ENCODE measurements around the gene RFX2. TPM values are rescaled to one million over a fixed set of nuclear protein-coding genes. Genes with fewer than 3 reads are reported as not detected.

The RFX2 gene
- total and polyA plus RNA-seq, 9 of the 15 experiments (the other 6 are each of a cell fraction or from before 2014, with no cell fraction given) = 3.6 to 18.7 (median 8.7) TPM

DNA sequence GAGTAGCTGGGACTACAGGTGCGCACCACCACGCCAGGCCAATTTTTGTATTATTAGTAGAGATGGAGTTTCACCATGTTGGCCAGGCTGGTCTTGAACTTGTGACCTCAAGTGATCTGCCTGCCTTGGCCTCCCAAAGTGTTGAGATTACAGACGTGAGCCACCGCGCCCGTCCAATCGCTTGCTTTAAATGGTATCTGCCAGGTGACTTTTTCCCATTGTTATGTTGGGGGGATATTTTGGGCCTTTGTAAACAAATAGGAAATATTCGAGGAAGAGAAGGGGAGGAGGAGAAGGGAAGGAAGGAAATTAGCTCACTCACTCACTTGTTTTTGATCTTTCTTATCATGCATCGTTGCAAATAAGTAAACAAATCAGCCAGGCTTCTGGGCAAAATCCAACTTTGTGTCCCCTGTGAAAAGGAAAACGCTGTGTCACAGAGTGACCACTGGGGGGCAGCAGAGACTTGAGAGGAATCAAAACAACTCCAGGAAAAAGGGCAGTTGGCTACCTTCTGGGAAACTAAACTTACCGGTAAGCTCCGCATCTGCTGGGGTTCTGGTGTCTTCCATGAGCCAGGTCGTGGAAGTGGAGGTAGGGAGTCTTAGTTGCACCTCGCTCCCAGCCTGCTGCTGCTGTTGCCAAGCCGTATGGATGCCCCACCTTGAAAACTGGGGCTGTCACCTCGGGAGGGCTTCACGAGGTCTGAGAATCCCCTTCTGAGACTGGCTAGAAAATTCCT is 123.1 kb downstream of the RFX2 start:
- Histone ChIP-seq H2AFZ (ENCODE audit: low read depth, low read length) (peak overlapping the region; percentile 95), H3K4me3 (peak overlapping the region; percentile 22), H3K9me3 (replicated peaks; ENCODE audit: control insufficient read depth, insufficient read depth, low read depth, low read length) (no peaks in the 10 kb centered on the region), H3K27ac (ENCODE audit: extremely low read depth, low read depth, low read length) (peak overlapping the region; percentile 48), H3K36me3 (ENCODE audit: control insufficient read depth, insufficient read depth, low read length) (no peaks in the 10 kb centered on the region), H3K4me1 (replicated peaks in 1 of 2; ENCODE audit: control insufficient read depth in 2 of 2, insufficient read depth in 2 of 2, low read length in 2 of 2) (peaks cover 44 to 46% of the 10 kb centered on the region in 2 experiments), H3K9me1 (ENCODE audit: control insufficient read depth, insufficient read depth, low read length) (no peaks in the 10 kb centered on the region), H3K9ac (ENCODE audit: insufficient read depth in 1 of 2, low read depth in 2 of 2, low read length in 2 of 2) (peak overlapping the region; percentile 47 to 90), H3K27me3 (ENCODE audit: control insufficient read depth in 2 of 2, insufficient read depth in 2 of 2, low read length in 2 of 2) (no peaks in the 10 kb centered on the region), H3K79me2 (ENCODE audit: control insufficient read depth, insufficient read depth, low read length) (no peaks in the 10 kb centered on the region), H3K4me2 (ENCODE audit: insufficient read depth, low read length) (peak overlapping the region; percentile 82), H4K20me1 (replicated peaks; ENCODE audit: control insufficient read depth, insufficient read depth, low read length) (no peaks in the 10 kb centered on the region)
- FAIRE-seq = peak; percentile 92
- intact Hi-C loops (cut with micrococcal nuclease) = loop anchor here (1.0 to 10.0 kb wide), 4 partner anchors 35 to 182 kb away; partner anchors contain the start of gene NRTN
- peak; percentile 22 for ATAC-seq
- peak; percentile 63 to 87 (median 74) for DNase-seq (ENCODE audit: extremely low read depth in 1 of 4, low spot score in 3 of 4)
- in situ Hi-C loops (cut with MboI) = no loop called here
- 16% methylated on average over 17 of the region's 17 CpGs for WGBS (ENCODE audit: insufficient coverage, low coverage, missing lambda C conversion rate)
- ChIA-PET CTCF (ENCODE audit: low intra/inter-chr PET ratio) (interaction anchor here (0.5 to 1.8 kb wide), 6 partner anchors 32 to 313 kb away, joined by 3 to 12 read pairs (median 5); no protein-coding TSS in a partner anchor), POLR2A (interaction anchor here (0.6 to 4.2 kb wide), 6 partner anchors 8 to 196 kb away, joined by 3 to 36 read pairs (median 4); partner anchors contain the start of genes DUS3L and RANBP3)
- no TSS peak for BruUV-seq (replicated peaks)
- TF ChIP-seq ZNF384 (IDR thresholded peaks at IDR 0.05; ENCODE audit: low read depth, low read length) (0 out of 2 replicates have a peak, but pooled peaks have one; percentile 36), MAFF (IDR thresholded peaks at IDR 0.05; ENCODE audit: low read length) (peak; percentile 38), YY1 (IDR thresholded peaks at IDR 0.05; ENCODE audit: borderline replicate concordance in 1 of 3, control insufficient read depth in 1 of 3, extremely low read depth in 1 of 3, insufficient read depth in 3 of 3, insufficient read length in 1 of 3, insufficient replicate concordance in 2 of 3, low read depth in 1 of 3, low read length in 2 of 3) (peak in 1 of 3 experiments; percentile 22), NR2C2 (CRISPR knock-in tag; IDR thresholded peaks at IDR 0.05) (no peak), NR2C2 (tag; IDR thresholded peaks at IDR 0.05) (no peak), MEIS2 (IDR thresholded peaks at IDR 0.05; ENCODE audit: partially characterized antibody) (peak; percentile 9), RBFOX2 (IDR thresholded peaks at IDR 0.05; ENCODE audit: low read depth, low read length) (0 out of 2 replicates have a peak, but pooled peaks have one; percentile 23), EP300 (IDR thresholded peaks at IDR 0.05; ENCODE audit: low read length) (peak; percentile 32; the same call in 1 of the 2 replicates), SMAD4 (CRISPR knock-in tag; conservative IDR thresholded peaks at IDR 0.05) (0 out of 2 replicates have a peak, but pooled peaks have one; percentile 27), ATF7 (IDR thresholded peaks at IDR 0.05) (peak; percentile 33; the same call in 1 of the 2 replicates), STAT5A (IDR thresholded peaks at IDR 0.05; ENCODE audit: borderline replicate concordance, low read length) (peak; percentile 38; the same call in 1 of the 2 replicates), RB1 (IDR thresholded peaks at IDR 0.05; ENCODE audit: low read depth) (peak; percentile 54; the same call in 1 of the 2 replicates), ZEB2 (IDR thresholded peaks at IDR 0.05) (peak; percentile 13; the same call in 1 of the 2 replicates)
